GM19025 (cell line): ENCODE measurements around the gene SPIN1.

Source experiments
- ATAC-seq: cut with Tn5 transposase; IDR thresholded peaks from one replicate; pipeline ENCODE4 v1.9.1; 2021; ENCODE audit warnings: mild to moderate bottlenecking, low read depth, moderate library complexity; ENCODE audit not compliant: unreplicated experiment

SPIN1 gene

GRCh38 chr9:88478246-88478645 is 90.0 kb downstream of the SPIN1 start:
- no peak for ATAC-seq

- no peak for ATAC-seq
Observed at GRCh38 chr9:88481933-88482332, 93.7 kb downstream of the SPIN1 start.

GRCh38 chr9:88488166-88488565 is 99.9 kb downstream of the SPIN1 start:
- ATAC-seq, result no peak

- ATAC-seq, result no peak
Observed at GRCh38 chr9:88494983-88495721, 106.9 kb downstream of the SPIN1 start.

- no peak for ATAC-seq
Observed at GRCh38 chr9:88497224-88497623, 109.0 kb downstream of the SPIN1 start.

- no peak for ATAC-seq
Observed at GRCh38 chr9:88498880-88499279, 110.6 kb downstream of the SPIN1 start.

- no peak for ATAC-seq
Observed at GRCh38 chr9:88501086-88501485, 112.8 kb downstream of the SPIN1 start.

GRCh38 chr9:88502552-88503034 is 114.3 kb downstream of the SPIN1 start:
- ATAC-seq, result no peak

GRCh38 chr9:88503081-88503844 is 115.0 kb downstream of the SPIN1 start:
- ATAC-seq, result no peak

- ATAC-seq, result no peak
Observed at GRCh38 chr9:88503845-88504764, 115.9 kb downstream of the SPIN1 start.

- no peak for ATAC-seq
Observed at GRCh38 chr9:88508326-88508725, 120.1 kb downstream of the SPIN1 start.

- no peak for ATAC-seq
Observed at GRCh38 chr9:88511906-88512305, 123.7 kb downstream of the SPIN1 start.

GRCh38 chr9:88514247-88514646 is 126.0 kb downstream of the SPIN1 start:
- ATAC-seq, result no peak

- ATAC-seq, result no peak
Observed at GRCh38 chr9:88521308-88521707, 133.1 kb downstream of the SPIN1 start.

- ATAC-seq, result no peak
Observed at GRCh38 chr9:88522360-88522759, 134.1 kb downstream of the SPIN1 start.

- no peak for ATAC-seq
Observed at GRCh38 chr9:88523056-88523455, 134.8 kb downstream of the SPIN1 start.

GRCh38 chr9:88524911-88525310 is 136.7 kb downstream of the SPIN1 start:
- no peak for ATAC-seq

GRCh38 chr9:88527618-88528017 is 139.4 kb downstream of the SPIN1 start:
- ATAC-seq, result no peak
